ENCODE measurements around the gene WNT6.

Gene WNT6

GRCh38 chr2:218880859-218881594 is 21.4 kb downstream of the WNT6 start:
- Histone ChIP-seq H3K27me3 (ENCODE audit: control insufficient read depth, insufficient read depth, low read length) (peaks cover 98% of the 10 kb centered on the region), H3K27ac (ENCODE audit: low read length) (no peak overlapping the region), H3K9me3 (ENCODE audit: control insufficient read depth, low read depth, low read length) (no peaks in the 10 kb centered on the region), H3K9ac (ENCODE audit: low read length) (no peak overlapping the region), H3K4me3 (ENCODE audit: low read length) (no peak overlapping the region), H3K36me3 (ENCODE audit: control insufficient read depth, low read depth, low read length) (no peaks in the 10 kb centered on the region), H3K4me1 (ENCODE audit: control insufficient read depth, low read depth, low read length) (peaks cover 4% of the 10 kb centered on the region)

GRCh38 chr2:218881744-218882460 is 22.3 kb downstream of the WNT6 start:
- Histone ChIP-seq H3K9me3 (ENCODE audit: control insufficient read depth, low read depth, low read length) (no peaks in the 10 kb centered on the region), H3K4me3 (ENCODE audit: low read length) (no peak overlapping the region)

GRCh38 chr2:218882461-218882816 is 22.8 kb downstream of the WNT6 start:
- no peak overlapping the region for H3K9ac ChIP-seq (ENCODE audit: low read length)
- H3K36me3 ChIP-seq (ENCODE audit: control insufficient read depth, low read depth, low read length): no peaks in the 10 kb centered on the region
- peaks cover 4% of the 10 kb centered on the region for H3K4me1 ChIP-seq (ENCODE audit: control insufficient read depth, low read depth, low read length)
- H3K27ac ChIP-seq (ENCODE audit: low read length): no peak overlapping the region
- no peaks in the 10 kb centered on the region for H3K9me3 ChIP-seq (ENCODE audit: control insufficient read depth, low read depth, low read length)
- H3K27me3 ChIP-seq (ENCODE audit: control insufficient read depth, insufficient read depth, low read length): peaks cover 97% of the 10 kb centered on the region
- no peak overlapping the region for H3K4me3 ChIP-seq (ENCODE audit: low read length)

More at GRCh38 chr2:218881744-218882460, 22.3 kb downstream of the WNT6 start:
- Histone ChIP-seq H3K36me3 (ENCODE audit: control insufficient read depth, low read depth, low read length) (no peaks in the 10 kb centered on the region), H3K27me3 (ENCODE audit: control insufficient read depth, insufficient read depth, low read length) (peaks cover 97% of the 10 kb centered on the region), H3K9ac (ENCODE audit: low read length) (no peak overlapping the region), H3K4me1 (ENCODE audit: control insufficient read depth, low read depth, low read length) (peaks cover 4% of the 10 kb centered on the region), H3K27ac (ENCODE audit: low read length) (no peak overlapping the region)

GRCh38 chr2:218882866-218883366 is 23.3 kb downstream of the WNT6 start:
- Histone ChIP-seq H3K4me3 (ENCODE audit: low read length) (no peak overlapping the region), H3K36me3 (ENCODE audit: control insufficient read depth, low read depth, low read length) (no peaks in the 10 kb centered on the region), H3K9me3 (ENCODE audit: control insufficient read depth, low read depth, low read length) (no peaks in the 10 kb centered on the region), H3K27ac (ENCODE audit: low read length) (no peak overlapping the region), H3K9ac (ENCODE audit: low read length) (no peak overlapping the region), H3K4me1 (ENCODE audit: control insufficient read depth, low read depth, low read length) (peaks cover 4% of the 10 kb centered on the region), H3K27me3 (ENCODE audit: control insufficient read depth, insufficient read depth, low read length) (peaks cover 97% of the 10 kb centered on the region)

GRCh38 chr2:218883491-218884490 is 24.2 kb downstream of the WNT6 start:
- H3K27me3 ChIP-seq (ENCODE audit: control insufficient read depth, insufficient read depth, low read length): peaks cover 95% of the 10 kb centered on the region

GRCh38 chr2:218884519-218884918 is 24.9 kb downstream of the WNT6 start:
- peaks cover 94% of the 10 kb centered on the region for H3K27me3 ChIP-seq (ENCODE audit: control insufficient read depth, insufficient read depth, low read length)
- no peak overlapping the region for H3K4me3 ChIP-seq (ENCODE audit: low read length)
- peaks cover 4% of the 10 kb centered on the region for H3K4me1 ChIP-seq (ENCODE audit: control insufficient read depth, low read depth, low read length)
- H3K9ac ChIP-seq (ENCODE audit: low read length): no peak overlapping the region
- no peaks in the 10 kb centered on the region for H3K9me3 ChIP-seq (ENCODE audit: control insufficient read depth, low read depth, low read length)
- no peak overlapping the region for H3K27ac ChIP-seq (ENCODE audit: low read length)
- H3K36me3 ChIP-seq (ENCODE audit: control insufficient read depth, low read depth, low read length): no peaks in the 10 kb centered on the region

More at GRCh38 chr2:218883491-218884490, 24.2 kb downstream of the WNT6 start:
- Histone ChIP-seq H3K4me1 (ENCODE audit: control insufficient read depth, low read depth, low read length) (peaks cover 4% of the 10 kb centered on the region), H3K4me3 (ENCODE audit: low read length) (peak overlapping the region; percentile 40), H3K36me3 (ENCODE audit: control insufficient read depth, low read depth, low read length) (no peaks in the 10 kb centered on the region), H3K9ac (ENCODE audit: low read length) (no peak overlapping the region), H3K9me3 (ENCODE audit: control insufficient read depth, low read depth, low read length) (no peaks in the 10 kb centered on the region), H3K27ac (ENCODE audit: low read length) (no peak overlapping the region)

GRCh38 chr2:218885981-218886947 is 26.7 kb downstream of the WNT6 start:
- H3K9ac ChIP-seq (ENCODE audit: low read length): no peak overlapping the region
- no peaks in the 10 kb centered on the region for H3K9me3 ChIP-seq (ENCODE audit: control insufficient read depth, low read depth, low read length)
- no peak overlapping the region for H3K4me3 ChIP-seq (ENCODE audit: low read length)
- H3K27ac ChIP-seq (ENCODE audit: low read length): no peak overlapping the region
- peaks cover 94% of the 10 kb centered on the region for H3K27me3 ChIP-seq (ENCODE audit: control insufficient read depth, insufficient read depth, low read length)
- H3K36me3 ChIP-seq (ENCODE audit: control insufficient read depth, low read depth, low read length): no peaks in the 10 kb centered on the region
- H3K4me1 ChIP-seq (ENCODE audit: control insufficient read depth, low read depth, low read length): no peaks in the 10 kb centered on the region

- no peak overlapping the region for H3K27ac ChIP-seq (ENCODE audit: low read length)
Observed at GRCh38 chr2:218887079-218887478, 27.5 kb downstream of the WNT6 start.

GRCh38 chr2:218888341-218888740 is 28.7 kb downstream of the WNT6 start:
- Histone ChIP-seq H3K27me3 (ENCODE audit: control insufficient read depth, insufficient read depth, low read length) (peaks cover 94% of the 10 kb centered on the region), H3K9ac (ENCODE audit: low read length) (no peak overlapping the region)

More at GRCh38 chr2:218887079-218887478, 27.5 kb downstream of the WNT6 start:
- Histone ChIP-seq H3K9me3 (ENCODE audit: control insufficient read depth, low read depth, low read length) (no peaks in the 10 kb centered on the region), H3K4me1 (ENCODE audit: control insufficient read depth, low read depth, low read length) (no peaks in the 10 kb centered on the region), H3K4me3 (ENCODE audit: low read length) (no peak overlapping the region), H3K27me3 (ENCODE audit: control insufficient read depth, insufficient read depth, low read length) (peaks cover 94% of the 10 kb centered on the region), H3K9ac (ENCODE audit: low read length) (no peak overlapping the region), H3K36me3 (ENCODE audit: control insufficient read depth, low read depth, low read length) (no peaks in the 10 kb centered on the region)

GRCh38 chr2:218889937-218890336 is 30.3 kb downstream of the WNT6 start:
- H3K36me3 ChIP-seq (ENCODE audit: control insufficient read depth, low read depth, low read length): no peaks in the 10 kb centered on the region
- H3K9me3 ChIP-seq (ENCODE audit: control insufficient read depth, low read depth, low read length): no peaks in the 10 kb centered on the region
- no peak overlapping the region for H3K4me3 ChIP-seq (ENCODE audit: low read length)
- H3K9ac ChIP-seq (ENCODE audit: low read length): no peak overlapping the region
- no peak overlapping the region for H3K27ac ChIP-seq (ENCODE audit: low read length)
- peaks cover 4% of the 10 kb centered on the region for H3K4me1 ChIP-seq (ENCODE audit: control insufficient read depth, low read depth, low read length)
- H3K27me3 ChIP-seq (ENCODE audit: control insufficient read depth, insufficient read depth, low read length): peaks cover 96% of the 10 kb centered on the region

More at GRCh38 chr2:218888341-218888740, 28.7 kb downstream of the WNT6 start:
- Histone ChIP-seq H3K4me3 (ENCODE audit: low read length) (no peak overlapping the region), H3K9me3 (ENCODE audit: control insufficient read depth, low read depth, low read length) (no peaks in the 10 kb centered on the region), H3K27ac (ENCODE audit: low read length) (no peak overlapping the region), H3K4me1 (ENCODE audit: control insufficient read depth, low read depth, low read length) (no peaks in the 10 kb centered on the region), H3K36me3 (ENCODE audit: control insufficient read depth, low read depth, low read length) (no peaks in the 10 kb centered on the region)
